GM23338 (cell line): ENCODE data around the gene NECTIN2. TPM values are rescaled to one million over a fixed set of nuclear protein-coding genes. Genes with fewer than 3 reads are reported as not detected.

ENCODE experiments used
- ATAC-seq: fragments of 200-7000 bp; cut with Tn5 transposase; 3 replicates; pipeline ENCODE4 v1.9.1; 2020
- DNase-seq: peaks from one replicate; pipeline ENCODE4 v3.0.0-alpha.2; 2015; ENCODE audit warnings: low spot score
- H2AFZ ChIP-seq: fragments of 200-600 bp; sonication (generic); 2 replicates; pipeline ENCODE4 v1.8.0; 2016; ENCODE audit warnings: antibody characterized with exemption, mild to moderate bottlenecking, moderate library complexity
- H3F3A ChIP-seq: fragments of 200-600 bp; sonication (generic); replicated peaks from 2 replicates; pipeline ENCODE4 v1.8.0; 2017; ENCODE audit warnings: antibody characterized with exemption, mixed run types, low read depth
- H3K27ac ChIP-seq: fragments of 200-600 bp; sonication (generic); 2 replicates; pipeline ENCODE4 v1.6.1; 2016; ENCODE audit warnings: low read depth
- H3K27me3 ChIP-seq: fragments of 200-600 bp; sonication (generic); 2 replicates; pipeline ENCODE4 v1.8.0; 2016; ENCODE audit warnings: mild to moderate bottlenecking, mixed run types, moderate library complexity; ENCODE audit not compliant: insufficient read depth
- H3K36me3 ChIP-seq: fragments of 200-600 bp; sonication (generic); 2 replicates; pipeline ENCODE4 v1.8.0; 2016; ENCODE audit warnings: mild to moderate bottlenecking; ENCODE audit not compliant: insufficient read depth
- H3K4me1 ChIP-seq: fragments of 200-600 bp; sonication (generic); 2 replicates; pipeline ENCODE4 v1.8.0; 2016; ENCODE audit warnings: mild to moderate bottlenecking, moderate library complexity; ENCODE audit not compliant: insufficient read depth
- H3K4me2 ChIP-seq: fragments of 200-600 bp; sonication (generic); 2 replicates; pipeline ENCODE4 v1.7.1; 2017; ENCODE audit warnings: mixed run types
- H3K4me3 ChIP-seq: fragments of 200-600 bp; sonication (generic); 2 replicates; pipeline ENCODE4 v1.6.1; 2016; ENCODE audit warnings: mixed run types
- H3K79me2 ChIP-seq: fragments of 200-600 bp; sonication (generic); replicated peaks from 2 replicates; pipeline ENCODE4 v1.8.0; 2017; ENCODE audit warnings: mild to moderate bottlenecking; ENCODE audit not compliant: insufficient read depth
- H3K9me2 ChIP-seq: fragments of 200-600 bp; sonication (generic); 2 replicates; pipeline ENCODE4 v1.8.0; 2017; ENCODE audit not compliant: insufficient read depth
- H4K20me1 ChIP-seq: fragments of 200-600 bp; sonication (generic); replicated peaks from 2 replicates; pipeline ENCODE4 v1.8.0; 2017; ENCODE audit warnings: mild to moderate bottlenecking; ENCODE audit not compliant: insufficient read depth
- H3K27ac Mint-ChIP-seq: 2 replicates; pipeline ENCODE4 v1.8.0; 2020; ENCODE audit warnings: inconsistent platforms, mild to moderate bottlenecking, moderate library complexity, mixed read lengths
- H3K27me3 Mint-ChIP-seq: 3 replicates; pipeline ENCODE4 v1.8.0; 2022; ENCODE audit warnings: low read depth, mild to moderate bottlenecking, moderate library complexity, mixed read lengths, inconsistent platforms; ENCODE audit not compliant: insufficient read depth, poor library complexity
- H3K36me3 Mint-ChIP-seq: 3 replicates; pipeline ENCODE4 v1.8.0; 2021; ENCODE audit warnings: low read depth, mild to moderate bottlenecking, inconsistent platforms, moderate library complexity, mixed read lengths
- H3K4me1 Mint-ChIP-seq: 3 replicates; pipeline ENCODE4 v1.8.0; 2020; ENCODE audit warnings: mild to moderate bottlenecking, inconsistent platforms, mixed read lengths
- H3K4me3 Mint-ChIP-seq: 3 replicates; pipeline ENCODE4 v1.8.0; 2021; ENCODE audit warnings: moderate library complexity, mild to moderate bottlenecking, inconsistent platforms, mixed read lengths
- H3K9me3 Mint-ChIP-seq: 3 replicates; pipeline ENCODE4 v1.8.0; 2020; ENCODE audit warnings: moderate library complexity, mild to moderate bottlenecking, inconsistent platforms, mixed read lengths
- CREB1 ChIP-seq: fragments of 250-450 bp; sonication (Bioruptor Pico); IDR thresholded peaks from 2 replicates; pipeline ENCODE4 v1.5.0; 2020; ENCODE audit warnings: low read depth, mild to moderate bottlenecking, moderate library complexity
- CTCF ChIP-seq, 2 experiments: fragments of 200-600 bp in 1 of 2; sonication (generic) in 1 of 2; conservative IDR thresholded peaks; 2 replicates each; pipeline versions ENCODE4 v1.5.1 to v1.6.1; 2016 to 2017; ENCODE audit warnings: antibody characterized with exemption in 2 of 2, low read depth in 2 of 2, mild to moderate bottlenecking in 2 of 2, moderate library complexity in 1 of 2
- EZH2 ChIP-seq: fragments of 200-600 bp; sonication (generic); IDR thresholded peaks from one replicate; pipeline ENCODE4 v1.8.0; 2017; ENCODE audit warnings: antibody characterized with exemption, mild to moderate bottlenecking, low read depth; ENCODE audit not compliant: unreplicated experiment
- EZH2phosphoT487 ChIP-seq: fragments of 200-600 bp; sonication (generic); IDR thresholded peaks from one replicate; pipeline ENCODE4 v1.8.1; 2018; ENCODE audit warnings: antibody characterized with exemption; ENCODE audit not compliant: unreplicated experiment
- JUNB ChIP-seq: IDR thresholded peaks from one replicate; pipeline ENCODE4 v1.6.1; 2016; ENCODE audit warnings: antibody characterized with exemption; ENCODE audit not compliant: unreplicated experiment
- NANOG ChIP-seq: IDR thresholded peaks from 2 replicates; pipeline ENCODE4 v1.6.1; 2016; ENCODE audit warnings: antibody characterized with exemption, borderline replicate concordance
- POLR2AphosphoS5 ChIP-seq: IDR thresholded peaks from 2 replicates; pipeline ENCODE4 v1.6.1; 2016; ENCODE audit warnings: antibody characterized with exemption, low read depth
- REST ChIP-seq: IDR thresholded peaks from one replicate; pipeline ENCODE4 v1.6.1; 2018; ENCODE audit warnings: antibody characterized with exemption; ENCODE audit not compliant: unreplicated experiment
- STAT1 ChIP-seq: IDR thresholded peaks from one replicate; pipeline ENCODE4 v1.6.1; 2016; ENCODE audit warnings: antibody characterized with exemption; ENCODE audit not compliant: unreplicated experiment
- ZNF114 ChIP-seq: fragments of 250-450 bp; sonication (Bioruptor Pico); IDR thresholded peaks from 2 replicates; pipeline ENCODE4 v1.5.0; 2020; ENCODE audit warnings: mild to moderate bottlenecking, moderate library complexity
- ZNF331 ChIP-seq: fragments of 250-450 bp; sonication (Bioruptor Pico); IDR thresholded peaks from 2 replicates; pipeline ENCODE4 v1.5.0; 2020; ENCODE audit warnings: low read depth, mild to moderate bottlenecking, moderate library complexity
- polyA plus RNA-seq: library from polyadenylated mRNA; unstranded; fragments of >200 nt; fragmentation: Nextera tagmentation; extraction: Ambion mirVana; gene quantifications from 2 replicates; pipeline ENCODE4 v1.2.1, GENCODE V29; 2016
- total RNA-seq: library from RNA; depleted of rRNA; stranded (reverse); fragments of >200 nt; shearing (Covaris generic); gene quantifications from 2 replicates; pipeline ENCODE4 v1.2.3, GENCODE V29; 2014
- TF ChIP-seq, protein P1 (sequence below): IDR thresholded peaks from 2 replicates; pipeline ENCODE4 v1.6.1; 2016; ENCODE audit warnings: antibody characterized with exemption
- TF ChIP-seq, protein P2 (sequence below): fragments of 250-450 bp; sonication (Bioruptor Pico); IDR thresholded peaks from 2 replicates; pipeline ENCODE4 v1.5.0; 2020; ENCODE audit warnings: mild to moderate bottlenecking, moderate library complexity

Gene NECTIN2
- total and polyA plus RNA-seq, 2 experiments from 2014 or later: 109 to 230 TPM

DNA sequence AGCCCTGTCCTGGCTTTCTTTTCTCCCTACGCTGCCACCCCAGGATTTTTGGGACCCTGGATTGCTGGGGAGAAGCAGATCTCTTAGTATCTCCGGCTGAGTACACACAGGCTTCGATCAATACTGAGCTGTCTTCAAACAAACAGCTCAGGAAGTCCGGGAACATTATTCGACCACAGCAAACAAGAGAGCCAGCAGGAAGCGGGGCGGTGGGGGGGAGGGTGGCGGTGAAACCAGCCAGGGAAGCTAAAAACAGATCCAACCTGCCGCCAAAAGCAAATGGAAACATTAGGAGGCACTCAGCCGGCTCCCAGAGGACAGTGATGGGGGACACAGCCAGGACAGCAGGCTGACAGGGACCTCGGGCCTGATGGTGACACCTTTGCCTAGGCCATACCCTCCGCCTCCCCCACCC lies 49.4 kb upstream of the NECTIN2 start:
- H4K20me1 ChIP-seq: no peaks in the 10 kb centered on the region
- Mint-ChIP-seq H3K4me3 (peak overlapping the region; percentile 33; the same call in 2 of the 3 replicates), H3K27me3 (peaks cover 18% of the 10 kb centered on the region), H3K36me3 (peaks cover 54% of the 10 kb centered on the region), H3K9me3 (no peaks in the 10 kb centered on the region; the same call in 2 of the 3 replicates), H3K27ac (peak overlapping the region; percentile 91), H3K4me1 (peaks cover 21% of the 10 kb centered on the region)
- DNase-seq (peak; percentile 73), ATAC-seq (peak; percentile 29)
- peak overlapping the region; percentile 92 for H3K27ac ChIP-seq
- no peaks in the 10 kb centered on the region for H3K36me3 ChIP-seq
- H3K4me3 ChIP-seq: peak overlapping the region; percentile 22; the same call in 1 of the 2 replicates
- TF ChIP-seq NANOG (no peak), ZNF331 (no peak), CREB1 (no peak), POLR2AphosphoS5 (no peak), EZH2 (no peak), CTCF (conservative IDR thresholded peaks at IDR 0.05; ENCODE audit: low read depth in 2 of 2) (no peak), JUNB (no peak), EZH2phosphoT487 (no peak), ZNF114 (no peak), STAT1 (no peak), REST (no peak)
- TF ChIP-seq, protein P1, sequence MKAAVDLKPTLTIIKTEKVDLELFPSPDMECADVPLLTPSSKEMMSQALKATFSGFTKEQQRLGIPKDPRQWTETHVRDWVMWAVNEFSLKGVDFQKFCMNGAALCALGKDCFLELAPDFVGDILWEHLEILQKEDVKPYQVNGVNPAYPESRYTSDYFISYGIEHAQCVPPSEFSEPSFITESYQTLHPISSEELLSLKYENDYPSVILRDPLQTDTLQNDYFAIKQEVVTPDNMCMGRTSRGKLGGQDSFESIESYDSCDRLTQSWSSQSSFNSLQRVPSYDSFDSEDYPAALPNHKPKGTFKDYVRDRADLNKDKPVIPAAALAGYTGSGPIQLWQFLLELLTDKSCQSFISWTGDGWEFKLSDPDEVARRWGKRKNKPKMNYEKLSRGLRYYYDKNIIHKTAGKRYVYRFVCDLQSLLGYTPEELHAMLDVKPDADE: no peak
- TF ChIP-seq, protein P2, sequence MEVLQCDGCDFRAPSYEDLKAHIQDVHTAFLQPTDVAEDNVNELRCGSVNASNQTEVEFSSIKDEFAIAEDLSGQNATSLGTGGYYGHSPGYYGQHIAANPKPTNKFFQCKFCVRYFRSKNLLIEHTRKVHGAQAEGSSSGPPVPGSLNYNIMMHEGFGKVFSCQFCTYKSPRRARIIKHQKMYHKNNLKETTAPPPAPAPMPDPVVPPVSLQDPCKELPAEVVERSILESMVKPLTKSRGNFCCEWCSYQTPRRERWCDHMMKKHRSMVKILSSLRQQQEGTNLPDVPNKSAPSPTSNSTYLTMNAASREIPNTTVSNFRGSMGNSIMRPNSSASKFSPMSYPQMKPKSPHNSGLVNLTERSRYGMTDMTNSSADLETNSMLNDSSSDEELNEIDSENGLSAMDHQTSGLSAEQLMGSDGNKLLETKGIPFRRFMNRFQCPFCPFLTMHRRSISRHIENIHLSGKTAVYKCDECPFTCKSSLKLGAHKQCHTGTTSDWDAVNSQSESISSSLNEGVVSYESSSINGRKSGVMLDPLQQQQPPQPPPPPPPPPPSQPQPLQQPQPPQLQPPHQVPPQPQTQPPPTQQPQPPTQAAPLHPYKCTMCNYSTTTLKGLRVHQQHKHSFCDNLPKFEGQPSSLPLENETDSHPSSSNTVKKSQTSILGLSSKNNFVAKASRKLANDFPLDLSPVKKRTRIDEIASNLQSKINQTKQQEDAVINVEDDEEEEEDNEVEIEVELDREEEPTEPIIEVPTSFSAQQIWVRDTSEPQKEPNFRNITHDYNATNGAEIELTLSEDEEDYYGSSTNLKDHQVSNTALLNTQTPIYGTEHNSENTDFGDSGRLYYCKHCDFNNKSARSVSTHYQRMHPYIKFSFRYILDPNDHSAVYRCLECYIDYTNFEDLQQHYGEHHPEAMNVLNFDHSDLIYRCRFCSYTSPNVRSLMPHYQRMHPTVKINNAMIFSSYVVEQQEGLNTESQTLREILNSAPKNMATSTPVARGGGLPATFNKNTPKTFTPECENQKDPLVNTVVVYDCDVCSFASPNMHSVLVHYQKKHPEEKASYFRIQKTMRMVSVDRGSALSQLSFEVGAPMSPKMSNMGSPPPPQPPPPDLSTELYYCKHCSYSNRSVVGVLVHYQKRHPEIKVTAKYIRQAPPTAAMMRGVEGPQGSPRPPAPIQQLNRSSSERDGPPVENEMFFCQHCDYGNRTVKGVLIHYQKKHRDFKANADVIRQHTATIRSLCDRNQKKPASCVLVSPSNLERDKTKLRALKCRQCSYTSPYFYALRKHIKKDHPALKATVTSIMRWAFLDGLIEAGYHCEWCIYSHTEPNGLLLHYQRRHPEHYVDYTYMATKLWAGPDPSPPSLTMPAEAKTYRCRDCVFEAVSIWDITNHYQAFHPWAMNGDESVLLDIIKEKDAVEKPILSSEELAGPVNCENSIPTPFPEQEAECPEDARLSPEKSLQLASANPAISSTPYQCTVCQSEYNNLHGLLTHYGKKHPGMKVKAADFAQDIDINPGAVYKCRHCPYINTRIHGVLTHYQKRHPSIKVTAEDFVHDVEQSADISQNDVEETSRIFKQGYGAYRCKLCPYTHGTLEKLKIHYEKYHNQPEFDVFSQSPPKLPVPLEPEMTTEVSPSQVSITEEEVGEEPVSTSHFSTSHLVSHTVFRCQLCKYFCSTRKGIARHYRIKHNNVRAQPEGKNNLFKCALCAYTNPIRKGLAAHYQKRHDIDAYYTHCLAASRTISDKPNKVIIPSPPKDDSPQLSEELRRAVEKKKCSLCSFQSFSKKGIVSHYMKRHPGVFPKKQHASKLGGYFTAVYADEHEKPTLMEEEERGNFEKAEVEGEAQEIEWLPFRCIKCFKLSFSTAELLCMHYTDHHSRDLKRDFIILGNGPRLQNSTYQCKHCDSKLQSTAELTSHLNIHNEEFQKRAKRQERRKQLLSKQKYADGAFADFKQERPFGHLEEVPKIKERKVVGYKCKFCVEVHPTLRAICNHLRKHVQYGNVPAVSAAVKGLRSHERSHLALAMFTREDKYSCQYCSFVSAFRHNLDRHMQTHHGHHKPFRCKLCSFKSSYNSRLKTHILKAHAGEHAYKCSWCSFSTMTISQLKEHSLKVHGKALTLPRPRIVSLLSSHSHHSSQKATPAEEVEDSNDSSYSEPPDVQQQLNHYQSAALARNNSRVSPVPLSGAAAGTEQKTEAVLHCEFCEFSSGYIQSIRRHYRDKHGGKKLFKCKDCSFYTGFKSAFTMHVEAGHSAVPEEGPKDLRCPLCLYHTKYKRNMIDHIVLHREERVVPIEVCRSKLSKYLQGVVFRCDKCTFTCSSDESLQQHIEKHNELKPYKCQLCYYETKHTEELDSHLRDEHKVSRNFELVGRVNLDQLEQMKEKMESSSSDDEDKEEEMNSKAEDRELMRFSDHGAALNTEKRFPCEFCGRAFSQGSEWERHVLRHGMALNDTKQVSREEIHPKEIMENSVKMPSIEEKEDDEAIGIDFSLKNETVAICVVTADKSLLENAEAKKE: no peak
- H3K27me3 ChIP-seq: no peaks in the 10 kb centered on the region
- no peaks in the 10 kb centered on the region for H3K79me2 ChIP-seq
- H3K4me1 ChIP-seq: peaks cover 24% of the 10 kb centered on the region
- peaks cover 17% of the 10 kb centered on the region; the same call in 1 of the 2 replicates for H3F3A ChIP-seq
- peak overlapping the region; percentile 66 for H3K4me2 ChIP-seq
- no peak overlapping the region for H2AFZ ChIP-seq
- H3K9me2 ChIP-seq: no peaks in the 10 kb centered on the region
